ENCODE results near the gene BMP8A.

BMP8A gene

DNA sequence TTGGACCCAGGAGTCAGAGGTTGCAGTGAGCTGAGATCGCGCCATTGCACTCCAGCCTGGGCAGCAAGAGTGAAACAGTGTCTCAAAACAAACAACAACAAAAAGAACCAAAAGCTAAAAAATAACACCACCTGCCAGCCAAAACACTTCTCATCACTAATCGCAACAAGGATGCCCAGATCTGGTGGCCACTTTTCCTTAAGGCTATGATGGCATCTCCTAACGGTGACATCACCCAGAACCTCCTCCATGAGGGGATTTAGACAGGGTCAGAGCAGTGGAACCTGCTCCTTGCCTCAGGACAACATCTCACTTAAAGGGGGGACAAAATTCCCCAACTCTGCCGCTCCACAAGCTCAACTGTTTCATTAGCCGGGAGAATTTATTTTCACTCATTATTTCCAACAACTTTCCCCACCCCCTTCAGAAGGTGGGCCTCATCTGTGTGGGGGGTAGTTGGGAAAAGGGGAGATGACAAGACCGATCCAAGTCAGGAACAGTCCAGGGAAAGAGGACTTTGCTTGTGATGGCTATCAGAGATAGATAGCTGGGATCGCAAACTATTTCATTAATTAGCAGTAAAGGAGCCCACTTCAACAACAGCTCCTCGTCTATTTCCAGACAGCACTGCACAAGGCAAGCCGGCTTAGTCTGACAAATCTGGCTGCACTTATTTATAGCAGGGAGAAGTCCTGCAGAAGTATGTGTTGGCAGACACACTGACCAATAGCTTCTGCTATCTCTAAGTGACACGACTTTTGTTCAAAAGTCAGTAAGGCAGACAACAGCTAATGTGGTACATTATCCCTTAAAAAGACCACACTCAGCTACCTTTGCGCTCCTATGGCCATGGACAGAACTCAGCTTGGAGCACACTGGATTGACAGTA is 82.5 kb downstream of the BMP8A start:
- DNase-seq, result no peak

DNA sequence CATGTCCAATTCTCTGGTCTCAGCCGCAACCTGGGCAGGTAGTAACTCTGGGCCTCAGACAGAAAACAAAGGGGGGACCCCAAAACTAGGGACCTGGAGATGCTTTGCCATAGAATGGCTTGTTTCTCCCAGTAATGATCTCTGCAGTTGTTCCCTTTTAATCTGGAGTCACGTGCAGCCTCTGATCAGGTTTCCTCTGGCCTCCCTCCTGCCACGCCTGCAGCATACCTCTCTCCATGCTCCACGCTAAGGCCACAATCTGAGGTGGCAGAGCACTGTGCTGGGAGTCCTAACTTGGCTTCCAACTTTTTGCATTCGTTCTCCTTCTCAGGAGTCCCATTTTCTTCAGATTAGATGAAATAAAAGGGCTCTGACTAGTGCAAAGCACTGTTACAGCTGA is 83.2 kb downstream of the BMP8A start:
- DNase-seq, result no peak

All from KG1 (cell line).